ENCODE results near the gene CPHXL2. TPM values are rescaled to one million over a fixed set of nuclear protein-coding genes. Genes with fewer than 3 reads are reported as not detected.

Gene CPHXL2
- total RNA-seq, 1 donor from 2014 or later = not detected

DNA sequence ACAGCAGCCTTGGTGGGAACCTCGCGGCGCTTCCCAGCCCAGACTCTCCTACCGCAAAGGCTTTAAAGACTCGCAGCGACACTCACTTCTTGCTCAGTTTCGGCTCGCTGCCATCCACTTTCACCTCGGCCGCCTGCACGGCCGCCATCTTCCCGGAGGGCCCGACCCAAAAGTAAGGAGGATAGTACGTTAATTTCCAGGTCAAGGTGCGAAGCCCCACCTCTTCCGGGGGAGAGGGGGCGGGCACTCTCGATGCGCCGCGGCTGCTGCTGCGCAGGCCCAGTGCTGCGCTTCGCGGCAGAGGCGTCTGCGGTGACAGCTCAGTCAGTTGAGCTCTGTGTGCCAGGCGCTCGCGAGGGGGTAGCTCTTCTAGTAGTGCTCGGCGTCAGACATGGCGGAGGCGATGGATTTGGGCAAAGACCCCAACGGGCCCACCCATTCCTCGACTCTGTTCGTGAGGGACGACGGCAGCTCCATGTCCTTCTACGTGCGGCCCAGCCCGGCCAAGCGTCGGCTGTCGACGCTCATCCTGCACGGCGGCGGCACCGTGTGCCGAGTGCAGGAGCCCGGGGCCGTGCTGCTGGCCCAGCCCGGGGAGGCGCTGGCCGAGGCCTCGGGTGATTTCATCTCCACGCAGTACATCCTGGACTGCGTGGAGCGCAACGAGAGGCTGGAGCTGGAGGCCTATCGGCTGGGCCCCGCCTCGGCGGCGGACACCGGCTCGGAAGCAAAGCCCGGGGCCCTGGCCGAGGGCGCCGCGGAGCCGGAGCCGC is 29.1 kb downstream of the CPHXL2 start, which contains the start of the genes KARS1 and TERF2IP:
Gene KARS1 (minus strand): TSS at position 174 of the 773 bp plus-strand sequence. CDS start 26 bp downstream, at position 148.
Gene TERF2IP (plus strand): TSS at position 282 of the 773 bp plus-strand sequence. CDS start 110 bp downstream, at position 392.
- intact Hi-C loops (cut with DNase I) = loop anchor here (10.0 kb wide), 1 partner anchor 117 kb away; no protein-coding TSS in a partner anchor
- peak; percentile 95 for DNase-seq
- peak; percentile 97 for ATAC-seq (ENCODE audit: poor library complexity)

- intact Hi-C loops (cut with DNase I) = loop anchor here (10.0 kb wide), 1 partner anchor 118 kb away; no protein-coding TSS in a partner anchor
- no peak for DNase-seq
- ATAC-seq (ENCODE audit: poor library complexity) = peak; percentile 31
Measured at GRCh38 chr16:75647112-75647491, 29.7 kb downstream of the CPHXL2 start.

DNA sequence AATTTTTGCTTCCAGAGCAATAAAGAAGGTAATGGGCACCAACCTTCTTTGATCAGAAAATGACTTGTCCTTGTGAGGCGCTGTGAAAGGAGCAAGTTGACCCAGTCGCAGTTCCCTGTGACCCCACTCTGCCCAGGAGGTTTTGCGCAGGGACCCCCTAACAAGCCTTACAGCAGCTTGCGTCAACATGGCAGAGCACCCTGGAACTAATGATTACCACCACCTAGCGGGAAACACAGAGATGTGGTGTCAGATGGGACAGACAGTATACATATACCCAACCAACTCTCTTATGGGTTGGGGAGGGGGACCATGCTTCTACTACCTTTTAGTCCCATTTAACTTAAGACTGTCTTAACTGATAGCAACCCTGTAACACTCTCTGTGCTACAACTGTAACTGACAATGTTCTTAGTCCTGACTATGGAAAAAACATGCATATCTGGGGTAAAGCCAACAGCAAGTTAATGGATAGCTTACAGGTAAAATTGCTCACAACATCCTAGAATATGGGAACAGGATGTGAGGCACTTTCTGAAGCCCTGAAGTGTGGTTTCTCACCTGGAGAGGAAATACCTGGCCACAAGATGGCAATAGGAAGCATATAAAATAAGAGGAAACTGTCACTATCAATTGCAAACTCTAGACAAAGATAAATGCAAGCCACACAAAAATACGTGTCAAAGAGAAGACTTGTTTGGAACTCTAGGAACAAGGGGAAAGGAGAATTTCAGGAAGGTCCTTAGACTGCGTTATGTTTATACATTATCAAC is 32.4 kb downstream of the CPHXL2 start:
- no peak for ATAC-seq (ENCODE audit: poor library complexity)
- intact Hi-C loops (cut with DNase I) = loop anchor here (10.0 kb wide), 1 partner anchor 120 kb away; no protein-coding TSS in a partner anchor
- no peak for DNase-seq

- intact Hi-C loops (cut with DNase I) = loop anchor here (10.0 kb wide), 1 partner anchor 124 kb away; no protein-coding TSS in a partner anchor
- no peak for DNase-seq
- ATAC-seq (ENCODE audit: poor library complexity) = no peak
Measured at GRCh38 chr16:75640598-75640997, 36.2 kb downstream of the CPHXL2 start.

DNA sequence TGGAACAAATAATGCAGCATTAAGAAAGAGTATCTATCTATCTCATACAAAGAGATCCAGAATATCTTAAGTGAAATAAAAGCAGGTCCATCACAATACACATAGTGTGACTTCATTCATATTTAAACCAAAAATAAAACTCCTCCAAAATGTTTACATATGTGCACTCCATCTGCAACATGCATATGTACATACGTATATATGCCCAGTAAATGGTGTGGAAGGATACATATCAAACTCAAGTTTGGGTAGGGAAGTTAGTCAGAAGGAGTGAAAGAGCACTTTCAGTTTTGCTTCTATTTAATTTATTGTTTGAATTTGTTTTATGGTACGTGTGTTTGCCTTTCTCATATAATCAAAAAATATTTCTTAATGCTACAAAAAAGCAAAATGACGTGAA is 41.8 kb downstream of the CPHXL2 start:
- DNase-seq (no peak), ATAC-seq (ENCODE audit: poor library complexity) (no peak)
- intact Hi-C loops (cut with DNase I) = no loop called here

DNA sequence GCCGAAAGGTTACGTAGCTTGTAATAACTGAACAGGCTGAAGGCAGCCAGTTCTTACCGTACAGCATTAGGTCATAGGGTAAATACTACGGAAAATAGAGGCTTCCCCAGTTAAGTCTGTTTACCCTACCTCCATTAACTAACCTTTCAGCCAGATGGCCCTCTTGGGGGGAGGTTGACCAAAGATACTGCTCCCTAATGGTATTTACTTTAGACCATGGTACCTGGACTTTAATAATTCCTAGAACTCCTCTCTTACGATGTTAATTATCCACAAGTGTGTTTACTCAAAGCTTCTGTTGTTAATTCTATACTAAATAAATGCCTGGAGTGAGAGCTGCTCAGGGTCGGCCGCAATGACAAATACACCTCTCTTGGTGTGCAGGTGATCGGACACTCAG is 44.0 kb downstream of the CPHXL2 start:
- intact Hi-C loops (cut with DNase I) = no loop called here
- DNase-seq (no peak), ATAC-seq (ENCODE audit: poor library complexity) (no peak)

DNA sequence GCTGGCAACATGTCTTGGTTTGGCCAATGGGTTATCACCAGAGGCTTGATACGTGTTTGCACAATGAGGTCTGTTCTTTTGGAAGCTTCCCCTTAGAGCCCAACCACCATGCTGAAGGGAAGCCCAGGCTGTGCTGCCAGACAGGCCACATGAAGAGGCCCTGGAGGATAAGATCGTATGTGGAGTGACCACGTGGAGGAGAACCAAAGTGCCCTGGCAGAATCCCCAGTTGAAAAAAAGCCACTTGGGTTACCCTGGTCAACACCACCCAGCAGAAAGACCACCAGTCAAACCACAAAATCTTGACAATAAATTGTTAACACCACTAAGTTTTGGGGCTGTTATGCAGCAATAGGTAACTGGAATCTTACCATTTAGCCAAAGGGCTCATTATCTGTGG is 46.8 kb downstream of the CPHXL2 start:
- intact Hi-C loops (cut with DNase I) = no loop called here
- DNase-seq = no peak
- ATAC-seq (ENCODE audit: poor library complexity) = no peak

DNA sequence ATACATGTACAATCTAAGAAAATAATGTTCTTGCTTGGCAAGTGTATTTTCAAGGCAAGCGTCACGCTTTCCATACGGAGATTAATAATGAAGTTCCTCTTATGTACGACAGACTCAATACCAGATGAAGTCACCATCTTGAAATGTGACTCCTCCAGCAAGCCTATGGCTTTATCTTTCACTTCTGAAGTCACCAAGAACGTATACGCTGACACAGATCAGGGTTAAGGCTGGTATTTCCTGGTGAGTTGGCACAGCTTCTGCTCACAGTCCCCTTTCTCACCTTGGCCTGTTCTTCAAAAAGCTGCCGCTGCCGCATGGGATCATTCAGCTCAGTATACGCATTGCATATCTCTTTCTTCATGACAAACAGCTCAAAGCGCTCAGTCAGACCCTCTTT is 47.7 kb downstream of the CPHXL2 start:
- intact Hi-C loops (cut with DNase I) = loop anchor here (10.0 kb wide), 1 partner anchor 154 kb away; no protein-coding TSS in a partner anchor
- DNase-seq = no peak
- ATAC-seq (ENCODE audit: poor library complexity) = no peak

DNA sequence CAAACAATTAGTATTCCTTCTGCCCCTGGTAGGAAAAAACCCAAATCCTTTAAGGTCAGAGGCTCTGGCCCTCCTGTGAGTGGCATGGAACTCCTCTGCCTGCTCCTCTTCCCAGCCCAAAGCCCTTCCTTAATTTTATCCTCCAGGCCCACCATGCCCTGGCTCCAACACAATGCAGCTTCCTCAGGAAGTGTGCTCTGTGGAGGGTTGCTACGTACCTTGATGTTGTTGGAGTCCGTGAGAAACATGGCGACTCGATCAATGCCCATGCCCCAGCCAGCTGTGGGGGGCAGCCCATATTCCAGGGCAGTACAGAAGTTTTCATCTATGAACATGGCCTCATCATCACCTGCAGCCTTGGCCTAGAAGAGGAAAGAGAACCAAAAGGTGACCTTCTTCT is 48.5 kb downstream of the CPHXL2 start:
- intact Hi-C loops (cut with DNase I) = loop anchor here (10.0 kb wide), 1 partner anchor 154 kb away; no protein-coding TSS in a partner anchor
- DNase-seq (no peak), ATAC-seq (ENCODE audit: poor library complexity) (no peak)

GRCh38 chr16:75627851-75628250 is 49.0 kb downstream of the CPHXL2 start:
- no peak for ATAC-seq (ENCODE audit: poor library complexity)
- intact Hi-C loops (cut with DNase I) = loop anchor here (10.0 kb wide), 1 partner anchor 153 kb away; no protein-coding TSS in a partner anchor
- DNase-seq = no peak

DNA sequence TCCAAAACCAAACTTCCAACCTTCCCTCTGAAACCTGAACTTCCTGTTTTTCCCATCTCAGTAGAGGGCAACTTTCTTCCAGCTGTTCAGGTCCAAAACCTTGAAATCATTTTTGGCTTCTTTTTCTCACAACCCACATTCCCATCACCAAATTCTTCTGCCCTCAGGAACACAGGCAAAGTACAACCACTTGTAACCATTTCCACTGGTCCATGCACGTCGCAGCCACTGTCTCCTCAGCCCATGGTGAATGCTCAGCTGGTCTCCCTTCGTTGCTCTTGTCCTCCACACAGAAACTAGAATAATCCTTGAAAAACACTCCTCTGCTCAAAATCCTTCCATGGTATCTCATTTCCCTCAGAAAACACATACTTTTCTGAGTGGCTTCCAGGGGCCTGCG is 50.0 kb downstream of the CPHXL2 start:
- ATAC-seq (ENCODE audit: poor library complexity) = no peak
- DNase-seq = no peak
- intact Hi-C loops (cut with DNase I) = loop anchor here (10.0 kb wide), 1 partner anchor 152 kb away; no protein-coding TSS in a partner anchor

GRCh38 chr16:75624921-75625334 is 51.9 kb downstream of the CPHXL2 start:
- ATAC-seq (ENCODE audit: poor library complexity) (no peak), DNase-seq (no peak)
- intact Hi-C loops (cut with DNase I) = loop anchor here (10.0 kb wide), 1 partner anchor 150 kb away; no protein-coding TSS in a partner anchor

GRCh38 chr16:75622761-75623605 is 53.8 kb downstream of the CPHXL2 start, which contains the start of gene ADAT1:
ADAT1 (minus strand) TSS chr16:75623281; CDS start chr16:75620799, 2,482 bp downstream.
- peak; percentile 97 for ATAC-seq (ENCODE audit: poor library complexity)

GRCh38 chr16:75621170-75621477 is 55.7 kb downstream of the CPHXL2 start:
- ATAC-seq (ENCODE audit: poor library complexity) (no peak), DNase-seq (no peak)
- intact Hi-C loops (cut with DNase I) = loop anchor here (10.0 kb wide), 1 partner anchor 146 kb away; no protein-coding TSS in a partner anchor

More at GRCh38 chr16:75622761-75623605, 53.8 kb downstream of the CPHXL2 start, which contains the start of gene ADAT1:
- peak; percentile 99 for DNase-seq
- intact Hi-C loops (cut with DNase I) = loop anchor here (10.0 kb wide), 1 partner anchor 148 kb away; no protein-coding TSS in a partner anchor

DNA sequence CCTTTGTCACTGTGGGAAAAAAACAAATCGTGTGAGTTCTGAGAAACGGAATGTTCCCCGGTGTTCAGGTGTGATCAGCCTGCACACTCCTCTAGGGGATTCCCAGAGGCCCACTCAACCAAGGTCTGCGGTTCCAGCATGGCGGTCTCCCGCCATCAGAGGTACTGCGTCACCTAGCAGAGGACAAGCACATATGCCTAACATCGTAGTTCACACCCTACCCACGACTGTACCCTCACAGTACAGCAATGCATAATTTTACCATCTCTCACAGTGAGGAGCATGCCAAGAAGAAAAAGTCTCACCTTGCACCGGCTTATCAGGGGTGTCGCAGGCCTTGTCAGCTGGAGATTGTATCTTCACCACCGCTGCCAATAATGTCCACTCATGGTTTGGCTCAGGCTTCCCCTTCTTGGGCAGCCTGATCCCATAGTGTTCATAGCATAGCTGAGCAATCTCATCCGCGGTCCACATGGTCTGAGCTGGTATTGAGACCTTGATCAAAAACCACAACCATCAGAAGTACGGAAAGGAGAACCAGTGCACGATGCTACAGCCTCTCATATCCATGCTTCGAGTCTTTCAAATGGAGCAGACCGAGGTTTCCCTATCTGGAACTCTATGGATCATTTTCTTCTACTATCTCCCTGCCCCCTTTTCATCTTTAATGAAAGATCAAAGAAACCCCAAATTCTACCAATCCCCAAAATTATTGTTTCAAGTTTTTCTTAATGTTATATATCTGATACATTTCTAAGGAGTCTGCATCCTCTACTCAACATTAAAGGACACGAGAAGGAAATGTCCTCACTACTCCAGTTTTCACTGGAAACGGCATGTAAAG is 56.3 kb downstream of the CPHXL2 start:
- intact Hi-C loops (cut with DNase I) = loop anchor here (10.0 kb wide), 1 partner anchor 146 kb away; no protein-coding TSS in a partner anchor
- ATAC-seq (ENCODE audit: poor library complexity) (no peak), DNase-seq (no peak)

- no peak for DNase-seq
- intact Hi-C loops (cut with DNase I) = no loop called here
- ATAC-seq (ENCODE audit: poor library complexity) = no peak
Measured at GRCh38 chr16:75618780-75619179, 58.0 kb downstream of the CPHXL2 start.

GRCh38 chr16:75617121-75617520 is 59.7 kb downstream of the CPHXL2 start:
- ATAC-seq (ENCODE audit: poor library complexity) (no peak), DNase-seq (no peak)
- intact Hi-C loops (cut with DNase I) = no loop called here

Data from Right ventricle myocardium superior (tissue), 1 donor.